BE2C (cell line): ENCODE results near the gene RASA3.
A peak's percentile ranks its signal among the peaks of the same experiment; 100 is the strongest.

Source experiments
- DNase-seq: peaks from one replicate; pipeline ENCODE4 v3.0.0-alpha.2; 2020
- H3K27me3 ChIP-seq: fragments of 250-450 bp; sonication (Bioruptor Pico); 2 replicates; pipeline ENCODE4 v1.5.1; 2020; ENCODE audit warnings: mild to moderate bottlenecking
- H3K36me3 ChIP-seq: fragments of 250-450 bp; sonication (Bioruptor Pico); 2 replicates; pipeline ENCODE4 v1.5.1; 2020; ENCODE audit warnings: mild to moderate bottlenecking
- H3K4me1 ChIP-seq: fragments of 250-450 bp; sonication (Bioruptor Pico); 2 replicates; pipeline ENCODE4 v1.5.1; 2020
- H3K4me3 ChIP-seq: 2 replicates; pipeline ENCODE4 v1.5.1; 2011; ENCODE audit warnings: low read depth, low read length
- H3K9me3 ChIP-seq: fragments of 250-450 bp; sonication (Bioruptor Pico); 2 replicates; pipeline ENCODE4 v1.5.1; 2020
- CTCF ChIP-seq: IDR thresholded peaks from 2 replicates; pipeline ENCODE4 v1.5.1; 2012; ENCODE audit warnings: mild to moderate bottlenecking, low read depth, low read length

The RASA3 gene

GRCh38 chr13:114054264-114054663 lies 78.2 kb downstream of the RASA3 start:
- H3K36me3 ChIP-seq: peaks cover 4% of the 10 kb centered on the region; the same call in 1 of the 2 replicates
- H3K27me3 ChIP-seq: no peaks in the 10 kb centered on the region
- no peaks in the 10 kb centered on the region for H3K9me3 ChIP-seq
- DNase-seq: peak; percentile 50
- H3K4me1 ChIP-seq: no peaks in the 10 kb centered on the region
- TF ChIP-seq CTCF: no peak
- no peak overlapping the region for H3K4me3 ChIP-seq

DNA sequence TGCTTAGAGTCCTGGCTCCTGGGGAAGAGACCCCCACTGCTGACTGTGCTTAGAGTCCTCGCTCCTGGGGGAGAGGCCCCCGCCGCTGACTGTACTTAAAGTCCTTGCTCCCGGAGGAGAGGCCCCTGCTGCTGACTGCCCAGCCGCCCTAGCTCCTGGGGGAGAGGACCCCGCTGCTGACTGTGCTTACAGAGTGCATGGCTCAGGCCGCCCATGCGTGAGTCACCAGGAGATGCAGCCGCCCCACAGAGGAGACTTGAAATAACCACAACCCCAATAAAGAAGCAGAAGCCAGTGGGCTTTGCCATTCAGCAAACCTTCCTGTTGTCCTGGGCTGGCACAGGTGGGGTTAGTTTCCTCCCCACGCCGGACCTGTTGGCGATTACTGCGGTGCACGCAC lies 79.4 kb downstream of the RASA3 start:
- H3K27me3 ChIP-seq: no peaks in the 10 kb centered on the region
- no peak overlapping the region for H3K4me3 ChIP-seq
- no peaks in the 10 kb centered on the region for H3K9me3 ChIP-seq
- no peaks in the 10 kb centered on the region for H3K4me1 ChIP-seq
- peaks cover 4% of the 10 kb centered on the region; the same call in 1 of the 2 replicates for H3K36me3 ChIP-seq
- no peak for TF ChIP-seq CTCF
- no peak for DNase-seq

DNA sequence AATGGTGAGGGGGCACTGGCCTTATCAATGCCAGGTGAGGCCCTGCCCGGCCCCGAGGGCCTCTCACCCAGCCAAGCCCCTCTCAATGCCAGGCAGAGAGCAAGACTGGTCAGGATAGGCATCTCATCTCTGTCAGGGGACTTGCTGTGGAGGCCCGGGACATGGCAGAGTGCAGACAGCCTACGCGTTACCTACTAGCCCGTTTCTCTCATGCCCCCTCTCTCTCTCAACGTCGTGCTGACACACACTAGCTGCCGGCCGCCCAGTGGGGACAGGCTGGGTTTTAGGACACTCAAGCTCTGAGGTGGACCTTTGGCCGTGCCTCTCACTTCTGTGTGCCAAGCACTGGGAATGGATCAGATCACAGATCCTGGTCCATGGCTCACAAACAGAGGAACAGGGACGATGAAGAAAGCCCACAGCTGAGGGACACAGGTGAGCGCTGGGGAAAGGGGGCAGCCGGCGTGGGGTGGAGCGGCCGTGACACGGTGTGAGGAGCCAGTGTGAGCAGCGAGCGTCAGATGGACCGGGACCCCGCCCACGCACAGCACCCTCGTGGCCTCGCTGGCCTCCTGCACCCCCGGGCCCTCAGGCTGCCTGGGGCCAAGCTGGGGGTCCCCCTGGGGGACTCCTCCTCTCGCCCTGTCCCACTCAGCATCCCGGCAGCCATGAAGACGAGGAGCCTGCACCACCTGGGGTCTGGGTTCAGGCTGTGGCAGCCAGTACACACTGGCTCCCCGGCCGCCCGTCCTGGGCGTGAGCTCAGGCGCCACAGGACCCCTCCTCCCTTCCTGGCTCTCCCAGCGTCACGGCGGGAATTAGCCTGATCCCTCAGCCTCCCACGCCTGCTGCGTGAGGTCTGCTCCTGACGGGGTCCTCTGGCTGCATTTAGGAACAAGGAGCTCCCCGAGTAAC lies 81.6 kb downstream of the RASA3 start:
- H3K4me3 ChIP-seq: no peak overlapping the region
- no peak for DNase-seq
- no peak for TF ChIP-seq CTCF
- no peaks in the 10 kb centered on the region for H3K9me3 ChIP-seq
- H3K27me3 ChIP-seq: no peaks in the 10 kb centered on the region
- H3K36me3 ChIP-seq: peaks cover 4% of the 10 kb centered on the region; the same call in 1 of the 2 replicates
- no peaks in the 10 kb centered on the region for H3K4me1 ChIP-seq

DNA sequence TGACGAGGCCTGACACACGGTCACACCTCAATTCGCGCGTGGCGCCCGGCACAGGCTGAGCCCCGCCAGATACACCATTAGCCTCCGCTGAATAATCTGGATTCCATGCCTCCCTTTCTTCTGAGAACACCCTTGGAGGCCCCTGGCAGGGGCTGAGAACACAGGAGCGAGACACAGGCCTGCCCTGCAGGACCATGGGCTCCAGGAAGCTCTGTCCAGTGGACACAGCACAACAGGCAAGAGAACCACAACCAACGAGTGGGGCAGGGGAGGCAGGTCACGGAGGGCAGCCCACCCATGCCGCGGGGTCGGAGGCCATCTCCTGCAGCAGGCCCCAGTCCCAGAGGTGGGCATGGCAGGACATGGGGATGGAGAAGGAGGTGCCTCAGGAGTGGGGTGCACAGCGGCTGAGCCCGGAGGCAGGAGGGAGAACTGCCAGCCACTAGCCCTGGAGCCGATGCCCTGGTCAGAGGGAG lies 82.8 kb downstream of the RASA3 start:
- Histone ChIP-seq H3K36me3 (peaks cover 6% of the 10 kb centered on the region; the same call in 1 of the 2 replicates), H3K4me3 (no peak overlapping the region), H3K9me3 (no peaks in the 10 kb centered on the region), H3K27me3 (no peaks in the 10 kb centered on the region), H3K4me1 (no peaks in the 10 kb centered on the region)
- no peak for DNase-seq
- no peak for TF ChIP-seq CTCF

DNA sequence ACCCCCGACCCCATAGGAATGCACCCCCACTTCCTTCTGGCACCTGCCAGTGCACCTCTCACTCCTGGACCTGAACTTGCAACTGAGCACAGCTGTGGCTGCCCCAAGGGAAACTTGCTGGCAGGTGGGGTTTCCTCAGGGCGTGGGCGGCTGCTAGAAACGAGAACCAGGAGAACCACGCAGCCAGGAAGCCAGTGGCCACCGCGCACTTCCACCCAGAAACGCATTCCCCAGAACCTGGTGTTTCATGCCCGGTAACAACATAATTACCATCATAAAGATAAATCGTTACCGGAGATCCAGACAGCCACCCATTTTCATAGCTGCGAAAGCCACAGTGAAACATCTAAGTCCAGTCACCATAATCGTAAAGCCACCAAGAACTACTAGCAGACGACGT lies 83.4 kb downstream of the RASA3 start:
- no peak for TF ChIP-seq CTCF
- no peak for DNase-seq
- Histone ChIP-seq H3K27me3 (no peaks in the 10 kb centered on the region), H3K36me3 (peaks cover 6% of the 10 kb centered on the region; the same call in 1 of the 2 replicates), H3K4me3 (no peak overlapping the region), H3K4me1 (no peaks in the 10 kb centered on the region), H3K9me3 (no peaks in the 10 kb centered on the region)

- Histone ChIP-seq H3K36me3 (peaks cover 6% of the 10 kb centered on the region; the same call in 1 of the 2 replicates), H3K27me3 (no peaks in the 10 kb centered on the region), H3K4me1 (peaks cover under 1% of the 10 kb centered on the region), H3K9me3 (no peaks in the 10 kb centered on the region), H3K4me3 (no peak overlapping the region)
- DNase-seq: no peak
- no peak for TF ChIP-seq CTCF
Observed at GRCh38 chr13:114048443-114048842, 84.0 kb downstream of the RASA3 start.
